Fibroblast of skin of abdomen (primary cell): ENCODE data around the gene AP1S1.
A peak's percentile ranks its signal among the peaks of the same experiment; 100 is the strongest.
"Not testable (repeated sequence)": the region's sequence is repeated elsewhere in the genome, so short reads cannot be mapped to it uniquely, and the experiment has no call there.

Experiments
- DNase-seq: peaks from one replicate; pipeline ENCODE4 v3.0.0-alpha.2; 2013

The AP1S1 gene

GRCh38 chr7:101125989-101126650 is 28.2 kb upstream of the AP1S1 start:
- peak; percentile 88 for DNase-seq

- peak; percentile 100 for DNase-seq
Observed at GRCh38 chr7:101126651-101127459, 27.4 kb upstream of the AP1S1 start, which contains the start of gene SERPINE1. Gene SERPINE1, plus strand, starts transcription at chr7:101127104. Its CDS starts 1,290 bp downstream, at chr7:101128394.

- no peak for DNase-seq
Observed at GRCh38 chr7:101127460-101128039, 26.7 kb upstream of the AP1S1 start.

- no peak for DNase-seq
Observed at GRCh38 chr7:101128040-101128834, 26.0 kb upstream of the AP1S1 start.

- no peak for DNase-seq
Observed at GRCh38 chr7:101129603-101130117, 24.6 kb upstream of the AP1S1 start.

- not testable (repeated sequence) for DNase-seq
Observed at GRCh38 chr7:101132626-101133600, 21.4 kb upstream of the AP1S1 start.

GRCh38 chr7:101133621-101134398 is 20.5 kb upstream of the AP1S1 start:
- DNase-seq = peak; percentile 62

GRCh38 chr7:101134399-101134980 is 19.8 kb upstream of the AP1S1 start:
- DNase-seq = peak; percentile 84

- no peak for DNase-seq
Observed at GRCh38 chr7:101137651-101138212, 16.5 kb upstream of the AP1S1 start.

- DNase-seq = peak; percentile 97
Observed at GRCh38 chr7:101138213-101138870, 15.9 kb upstream of the AP1S1 start.

GRCh38 chr7:101140339-101140699 is 14.0 kb upstream of the AP1S1 start:
- DNase-seq = no peak

GRCh38 chr7:101140746-101141382 is 13.4 kb upstream of the AP1S1 start:
- no peak for DNase-seq

- no peak for DNase-seq
Observed at GRCh38 chr7:101151908-101152651, 2.2 kb upstream of the AP1S1 start.

- DNase-seq = no peak
Observed at GRCh38 chr7:101154693-101155102, 422 bp downstream of the AP1S1 start.

- DNase-seq = no peak
Observed at GRCh38 chr7:101155303-101155702, 1.0 kb downstream of the AP1S1 start.

- no peak for DNase-seq
Observed at GRCh38 chr7:101156277-101156676, 2.0 kb downstream of the AP1S1 start.

GRCh38 chr7:101156866-101157589 is 2.8 kb downstream of the AP1S1 start:
- DNase-seq = no peak
